T-cell (primary cell): ENCODE results near the gene OR2T11. TPM values are rescaled to one million over a fixed set of nuclear protein-coding genes. Genes with fewer than 3 reads are reported as not detected.

Experiments used
- ATAC-seq, 4 experiments: fragments of 200-7000 bp in 3 of 4; fragments of 150-1000 bp in 1 of 4; cut with Tn5 transposase; replicated peaks in 1 of 4; 1 replicate in 3 of 4; 2 replicates in 1 of 4; pipeline ENCODE4 v1.10.0; 2021; ENCODE audit warnings: moderate library complexity in 3 of 4, mild to moderate bottlenecking in 2 of 4, moderate number of reproducible peaks in 1 of 4
- CTCF ChIA-PET, 2 donors: fragments of 300-600 bp; sonication (Branson Sonifier 250); formaldehyde crosslinking; loops; one replicate each; lab custom pipeline; 2022; ENCODE audit warnings: antibody characterized with exemption in 2 of 2; lab: Charles Lee
- POLR2A ChIA-PET, 2 donors: fragments of 300-600 bp; sonication (Branson Sonifier 250); formaldehyde crosslinking; loops; one replicate each; lab custom pipeline; 2022; ENCODE audit warnings: antibody characterized with exemption in 2 of 2; lab: Charles Lee
- DNase-seq, 35 experiments: peaks; one replicate each; pipeline versions ENCODE4 v3.0.0 to v3.0.0-alpha.2; 2013 to 2023
- H3K27ac ChIP-seq: one replicate; pipeline ENCODE4 v1.5.1; 2013; ENCODE audit warnings: low read length
- H3K27me3 ChIP-seq, 2 experiments: replicated peaks in 1 of 2; 1 replicate in 1 of 2; 2 replicates in 1 of 2; pipeline versions ENCODE4 v1.6.1 to v1.7.0; 2013; ENCODE audit warnings: low read length in 1 of 2, mixed read lengths in 1 of 2; ENCODE audit not compliant: control insufficient read depth in 2 of 2, insufficient read depth in 2 of 2; ENCODE audit errors: extremely low read depth in 1 of 2
- H3K36me3 ChIP-seq, 2 donors: 1 replicate in 1 of 2; 2 replicates in 1 of 2; pipeline versions ENCODE4 v1.6.1 to v1.7.0; 2013; ENCODE audit warnings: low read length in 1 of 2; ENCODE audit not compliant: control insufficient read depth in 2 of 2, insufficient read depth in 1 of 2; ENCODE audit errors: extremely low read depth in 1 of 2
- H3K4me1 ChIP-seq, 2 experiments: 1 replicate in 1 of 2; 2 replicates in 1 of 2; pipeline versions ENCODE4 v1.6.1 to v1.7.0; 2013; ENCODE audit warnings: low read length in 2 of 2, mixed read lengths in 1 of 2; ENCODE audit not compliant: insufficient read depth in 2 of 2, control insufficient read depth in 1 of 2; ENCODE audit errors: extremely low read depth in 1 of 2
- H3K4me3 ChIP-seq, 2 donors: 1 replicate in 1 of 2; 2 replicates in 1 of 2; pipeline versions ENCODE4 v1.5.1 to v1.7.0; 2013; ENCODE audit warnings: mild to moderate bottlenecking in 2 of 2, low read length in 1 of 2, moderate library complexity in 1 of 2; ENCODE audit not compliant: control insufficient read depth in 1 of 2; ENCODE audit errors: extremely low read depth in 1 of 2
- H3K9me3 ChIP-seq: 2 replicates; pipeline ENCODE4 v1.7.0; 2013
- H3K27ac Mint-ChIP-seq, 2 donors: one replicate each; pipeline ENCODE4 v1.8.0; 2020 to 2021; ENCODE audit warnings: mild to moderate bottlenecking in 2 of 2, mixed read lengths in 2 of 2
- H3K27me3 Mint-ChIP-seq, 2 donors: one replicate each; pipeline ENCODE4 v1.8.0; 2021 to 2022; ENCODE audit warnings: mixed read lengths in 2 of 2
- H3K36me3 Mint-ChIP-seq: one replicate; pipeline ENCODE4 v1.8.0; 2021; ENCODE audit warnings: mixed read lengths
- H3K4me1 Mint-ChIP-seq, 3 donors: one replicate each; pipeline ENCODE4 v1.8.0; 2020 to 2022; ENCODE audit warnings: mixed read lengths in 3 of 3, mild to moderate bottlenecking in 1 of 3
- H3K4me3 Mint-ChIP-seq, 3 donors: one replicate each; pipeline ENCODE4 v1.8.0; 2020 to 2022; ENCODE audit warnings: mild to moderate bottlenecking in 3 of 3, mixed read lengths in 3 of 3, moderate library complexity in 3 of 3
- H3K9me3 Mint-ChIP-seq, 3 donors: one replicate each; pipeline ENCODE4 v1.8.0; 2020 to 2022; ENCODE audit warnings: mixed read lengths in 3 of 3
- WGBS: methylation state at CpG from one replicate; pipeline ENCODE4 v1.1.5; 2013; ENCODE audit warnings: missing lambda C conversion rate; ENCODE audit not compliant: insufficient coverage; 5-methylcytosine and 5-hydroxymethylcytosine counted together
- total RNA-seq, 35 experiments: library from RNA in 6 of 35; stranded (reverse) in 6 of 35; fragments of 120-200 nt in 1 of 35; gene quantifications; one replicate each; pipeline versions ENCODE4 v1.2.1 to v1.2.4 and lab custom pipeline; 2013 to 2026

OR2T11 gene
- total RNA-seq, 5 donors from 2014 or later (not counting 1 experiment from before 2014, with no cell fraction given): not detected

DNA sequence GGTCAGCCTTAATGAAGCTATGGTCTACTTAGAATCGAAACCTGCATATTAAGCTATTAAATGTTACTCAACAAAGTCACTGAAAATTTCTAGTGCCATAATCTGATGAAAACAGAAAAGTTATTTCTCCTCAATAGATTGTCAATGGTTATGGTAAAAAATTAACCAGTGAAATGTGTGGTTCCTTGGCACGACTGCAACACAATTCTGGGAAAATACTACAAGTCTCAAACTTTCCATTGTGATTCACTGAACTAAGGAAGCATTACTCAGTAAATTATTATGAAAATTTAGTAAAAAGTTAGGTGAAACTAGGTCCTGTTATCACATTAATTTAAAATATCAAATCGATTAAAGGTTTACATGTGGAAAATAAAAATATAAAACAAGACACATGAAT lies 24.6 kb downstream of the OR2T11 start:
- Mint-ChIP-seq H3K4me3 (no peak overlapping the region), H3K36me3 (no peaks in the 10 kb centered on the region), H3K9me3 (no peaks in the 10 kb centered on the region), H3K4me1 (peaks cover 0 to 14% (median 1%) of the 10 kb centered on the region in 3 donors), H3K27me3 (peaks cover 0 to 5% of the 10 kb centered on the region in 2 donors), H3K27ac (no peak overlapping the region)
- no peak for DNase-seq
- POLR2A ChIA-PET: no interaction called here
- Histone ChIP-seq H3K4me1 (no peaks in the 10 kb centered on the region), H3K9me3 (no peaks in the 10 kb centered on the region), H3K27ac (no peak overlapping the region), H3K36me3 (no peaks in the 10 kb centered on the region), H3K4me3 (no peak overlapping the region), H3K27me3 (peaks cover 0 to 7% of the 10 kb centered on the region in 2 experiments)
- CTCF ChIA-PET: interaction anchor here in 1 of 2 donors (1.1 kb wide), 1 partner anchor 11 kb away, joined by 3 read pairs; no protein-coding TSS in a partner anchor
- WGBS: no CpG with 5 or more reads among the region's 3 CpGs
- ATAC-seq: no peak

DNA sequence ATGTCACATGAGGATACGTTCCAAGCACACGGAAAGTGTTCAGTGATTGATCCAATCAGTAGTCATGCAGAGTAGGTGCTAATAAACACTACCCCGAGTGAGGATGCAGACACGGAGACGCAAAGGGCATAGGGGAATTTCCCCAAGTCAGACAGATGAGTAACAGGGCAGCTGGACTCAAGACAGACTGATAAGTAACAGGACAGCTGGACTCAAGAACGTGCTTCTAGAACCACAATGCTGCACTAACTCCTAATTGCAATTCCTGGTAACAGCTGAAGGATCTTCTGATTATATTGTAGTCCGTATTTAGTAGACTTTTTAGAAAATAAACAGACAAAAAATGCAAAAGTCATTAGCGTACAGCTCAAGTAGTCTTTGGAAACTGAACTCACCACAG lies 35.5 kb downstream of the OR2T11 start:
- H3K4me3 ChIP-seq: no peak overlapping the region
- H3K36me3 Mint-ChIP-seq: no peaks in the 10 kb centered on the region
- H3K27ac ChIP-seq: no peak overlapping the region
- DNase-seq: no peak
- peaks cover 4 to 9% (median 6%) of the 10 kb centered on the region in 3 donors for H3K4me1 Mint-ChIP-seq
- no peaks in the 10 kb centered on the region for H3K4me1 ChIP-seq
- no peaks in the 10 kb centered on the region for H3K9me3 Mint-ChIP-seq
- H3K9me3 ChIP-seq: no peaks in the 10 kb centered on the region
- H3K27me3 ChIP-seq: no peaks in the 10 kb centered on the region
- no peaks in the 10 kb centered on the region for H3K36me3 ChIP-seq
- 86% methylated on average over 4 of the region's 8 CpGs for WGBS
- no peaks in the 10 kb centered on the region for H3K27me3 Mint-ChIP-seq
- no peak overlapping the region for H3K27ac Mint-ChIP-seq
- ChIA-PET POLR2A (no interaction called here), CTCF (no interaction called here)
- no peak for ATAC-seq
- H3K4me3 Mint-ChIP-seq: no peak overlapping the region

DNA sequence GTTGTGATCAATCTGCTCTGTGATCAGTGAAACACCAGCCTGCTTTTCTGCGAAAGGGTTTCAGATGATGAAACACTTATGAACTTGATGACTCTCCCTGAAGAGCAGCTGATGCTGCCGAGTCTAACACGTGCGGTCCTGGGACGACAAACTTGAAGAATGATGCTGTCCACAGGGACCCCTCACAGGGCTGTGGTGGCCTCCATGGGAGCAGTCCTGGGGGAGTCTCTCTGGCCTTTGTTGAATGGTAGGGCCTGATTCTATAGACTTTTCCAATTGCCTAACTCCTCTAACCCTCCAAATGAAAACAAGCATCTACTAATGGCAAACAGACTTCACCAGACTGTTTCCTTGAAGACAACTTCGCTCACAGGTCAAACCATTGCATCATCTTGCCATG lies 37.3 kb downstream of the OR2T11 start, which contains the start of gene OR2T10:
Gene OR2T10, minus strand, starts transcription at position 112 of the 400 bp plus-strand sequence. CDS start 3,932 bp downstream, outside the sequence.
- H3K36me3 Mint-ChIP-seq: no peaks in the 10 kb centered on the region
- no peak within 1 kb of the TSS for H3K4me3 Mint-ChIP-seq
- no peaks in the 10 kb centered on the region for H3K27me3 Mint-ChIP-seq
- ChIA-PET CTCF (no interaction called here), POLR2A (no interaction called here)
- WGBS: 90% methylated on average over 5 of the region's 6 CpGs
- no peak within 1 kb of the TSS for H3K27ac ChIP-seq
- no peaks in the 10 kb centered on the region for H3K4me1 ChIP-seq
- H3K4me3 ChIP-seq: no peak within 1 kb of the TSS
- peaks cover 4 to 9% (median 6%) of the 10 kb centered on the region in 3 donors for H3K4me1 Mint-ChIP-seq
- no peaks in the 10 kb centered on the region for H3K36me3 ChIP-seq
- H3K27ac Mint-ChIP-seq: no peak within 1 kb of the TSS
- peaks cover 0 to 3% of the 10 kb centered on the region in 2 experiments for H3K27me3 ChIP-seq
- H3K9me3 Mint-ChIP-seq: no peaks in the 10 kb centered on the region
- no peaks in the 10 kb centered on the region for H3K9me3 ChIP-seq
- ATAC-seq (no peak), DNase-seq (no peak)

DNA sequence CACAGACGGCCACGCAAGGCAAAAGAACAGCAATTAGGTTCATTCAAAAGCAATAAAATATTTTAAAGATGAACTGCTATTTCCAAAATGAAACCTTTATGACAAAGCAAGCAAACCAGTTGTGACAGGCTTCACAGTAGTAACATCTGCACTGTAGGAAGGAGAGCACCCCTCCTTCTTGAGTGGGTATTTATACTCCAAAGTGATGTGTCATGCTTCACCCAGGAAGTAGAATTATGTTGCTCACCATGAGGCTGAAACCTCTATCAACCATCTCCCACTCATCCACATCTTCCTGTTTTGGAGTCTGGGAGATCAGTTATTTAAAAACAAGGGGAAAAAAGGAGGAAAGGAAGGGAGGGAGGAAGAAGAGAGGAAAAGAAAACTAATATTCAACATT lies 38.3 kb downstream of the OR2T11 start:
- Mint-ChIP-seq H3K4me3 (no peak overlapping the region), H3K9me3 (no peaks in the 10 kb centered on the region), H3K27ac (no peak overlapping the region), H3K36me3 (no peaks in the 10 kb centered on the region), H3K27me3 (no peaks in the 10 kb centered on the region), H3K4me1 (peaks cover 4 to 9% (median 6%) of the 10 kb centered on the region in 3 donors)
- ATAC-seq: peak in 2 of 4 experiments; percentile 46 to 61
- no CpG with 5 or more reads among the region's 2 CpGs for WGBS
- no peak for DNase-seq
- CTCF ChIA-PET: interaction anchor here in 1 of 2 donors (0.5 kb wide), 1 partner anchor 189 kb away, joined by 3 read pairs; no protein-coding TSS in a partner anchor
- POLR2A ChIA-PET: no interaction called here
- H3K36me3 ChIP-seq: no peaks in the 10 kb centered on the region
- H3K27me3 ChIP-seq: peaks cover 0 to 3% of the 10 kb centered on the region in 2 experiments
- H3K9me3 ChIP-seq: no peaks in the 10 kb centered on the region
- no peaks in the 10 kb centered on the region for H3K4me1 ChIP-seq
- no peak overlapping the region for H3K4me3 ChIP-seq
- no peak overlapping the region for H3K27ac ChIP-seq

DNA sequence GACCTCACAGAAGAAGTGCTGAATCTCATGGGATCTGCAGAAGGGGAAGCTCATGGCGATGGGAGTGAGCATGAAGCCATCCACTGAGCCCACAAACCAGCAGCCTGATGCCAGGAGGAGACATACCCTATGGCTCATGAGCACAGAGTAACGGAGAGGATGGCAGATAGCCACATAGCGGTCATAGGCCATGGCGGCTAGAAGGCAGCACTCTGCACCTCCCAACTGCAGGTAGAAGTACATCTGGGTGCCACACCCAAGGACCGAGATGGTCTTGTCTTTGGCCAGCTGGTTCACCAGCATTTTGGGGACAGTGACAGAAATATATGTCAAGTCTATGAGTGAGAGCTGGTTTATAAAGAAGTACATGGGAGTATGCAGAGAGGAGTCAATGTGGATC lies 41.7 kb downstream of the OR2T11 start:
- Mint-ChIP-seq H3K27ac (no peak overlapping the region), H3K36me3 (no peaks in the 10 kb centered on the region), H3K4me1 (peaks cover 4 to 9% (median 8%) of the 10 kb centered on the region in 3 donors), H3K4me3 (no peak overlapping the region), H3K9me3 (no peaks in the 10 kb centered on the region), H3K27me3 (peaks cover 0 to 2% of the 10 kb centered on the region in 2 donors)
- WGBS: 89% methylated on average over 4 of the region's 5 CpGs
- H3K27me3 ChIP-seq: peaks cover 0 to 5% of the 10 kb centered on the region in 2 experiments
- H3K9me3 ChIP-seq: no peaks in the 10 kb centered on the region
- ChIA-PET CTCF (no interaction called here), POLR2A (no interaction called here)
- ATAC-seq: no peak
- no peak overlapping the region for H3K4me3 ChIP-seq
- no peak for DNase-seq
- H3K36me3 ChIP-seq: no peaks in the 10 kb centered on the region
- H3K27ac ChIP-seq: no peak overlapping the region
- no peaks in the 10 kb centered on the region for H3K4me1 ChIP-seq

DNA sequence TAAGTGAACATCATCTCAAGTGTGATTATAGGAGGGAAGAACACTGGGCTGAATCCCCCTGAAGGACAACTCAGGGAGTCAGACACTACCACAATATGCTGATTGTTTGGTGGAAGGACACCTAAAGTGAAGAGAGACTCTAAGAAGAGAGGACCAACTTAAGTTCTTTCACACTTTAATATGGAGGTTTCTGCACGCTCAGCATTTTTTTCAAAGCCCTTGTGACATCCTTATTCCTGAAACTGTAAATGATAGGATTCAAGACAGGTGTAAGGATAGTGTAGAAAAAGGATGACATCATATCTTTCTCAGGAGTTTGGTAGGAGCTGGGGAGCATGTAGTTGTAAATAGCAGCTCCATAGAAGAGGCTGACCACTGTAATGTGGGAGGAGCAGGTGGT lies 42.2 kb downstream of the OR2T11 start:
- H3K4me1 Mint-ChIP-seq: peaks cover 4 to 9% (median 8%) of the 10 kb centered on the region in 3 donors

More for the DNA sequence above, 42.2 kb downstream of the OR2T11 start:
- no peak overlapping the region for H3K4me3 ChIP-seq
- H3K27me3 Mint-ChIP-seq: peaks cover 0 to 3% of the 10 kb centered on the region in 2 donors
- H3K4me1 ChIP-seq: no peaks in the 10 kb centered on the region
- ChIA-PET CTCF (no interaction called here), POLR2A (no interaction called here)
- H3K36me3 ChIP-seq: no peaks in the 10 kb centered on the region
- no CpG with 5 or more reads among the region's 1 CpG for WGBS
- no peak overlapping the region for H3K27ac Mint-ChIP-seq
- no peaks in the 10 kb centered on the region for H3K36me3 Mint-ChIP-seq
- no peak overlapping the region for H3K4me3 Mint-ChIP-seq
- peaks cover 0 to 5% of the 10 kb centered on the region in 2 experiments for H3K27me3 ChIP-seq
- no peak for ATAC-seq
- H3K9me3 ChIP-seq: no peaks in the 10 kb centered on the region
- H3K27ac ChIP-seq: no peak overlapping the region
- DNase-seq: no peak
- H3K9me3 Mint-ChIP-seq: no peaks in the 10 kb centered on the region
